Pericardium fibroblast (primary cell): ENCODE data around the gene DDX41. TPM values are rescaled to one million over a fixed set of nuclear protein-coding genes. Genes with fewer than 3 reads are reported as not detected.

Experiments used
- total RNA-seq: library from RNA; depleted of rRNA; stranded (reverse); fragments of >200 nt; gene quantifications from 2 replicates; pipeline ENCODE4 v1.2.3, GENCODE V29; 2015

Gene DDX41
- total RNA-seq = 77.8 and 102 TPM in 2 replicates

DNA sequence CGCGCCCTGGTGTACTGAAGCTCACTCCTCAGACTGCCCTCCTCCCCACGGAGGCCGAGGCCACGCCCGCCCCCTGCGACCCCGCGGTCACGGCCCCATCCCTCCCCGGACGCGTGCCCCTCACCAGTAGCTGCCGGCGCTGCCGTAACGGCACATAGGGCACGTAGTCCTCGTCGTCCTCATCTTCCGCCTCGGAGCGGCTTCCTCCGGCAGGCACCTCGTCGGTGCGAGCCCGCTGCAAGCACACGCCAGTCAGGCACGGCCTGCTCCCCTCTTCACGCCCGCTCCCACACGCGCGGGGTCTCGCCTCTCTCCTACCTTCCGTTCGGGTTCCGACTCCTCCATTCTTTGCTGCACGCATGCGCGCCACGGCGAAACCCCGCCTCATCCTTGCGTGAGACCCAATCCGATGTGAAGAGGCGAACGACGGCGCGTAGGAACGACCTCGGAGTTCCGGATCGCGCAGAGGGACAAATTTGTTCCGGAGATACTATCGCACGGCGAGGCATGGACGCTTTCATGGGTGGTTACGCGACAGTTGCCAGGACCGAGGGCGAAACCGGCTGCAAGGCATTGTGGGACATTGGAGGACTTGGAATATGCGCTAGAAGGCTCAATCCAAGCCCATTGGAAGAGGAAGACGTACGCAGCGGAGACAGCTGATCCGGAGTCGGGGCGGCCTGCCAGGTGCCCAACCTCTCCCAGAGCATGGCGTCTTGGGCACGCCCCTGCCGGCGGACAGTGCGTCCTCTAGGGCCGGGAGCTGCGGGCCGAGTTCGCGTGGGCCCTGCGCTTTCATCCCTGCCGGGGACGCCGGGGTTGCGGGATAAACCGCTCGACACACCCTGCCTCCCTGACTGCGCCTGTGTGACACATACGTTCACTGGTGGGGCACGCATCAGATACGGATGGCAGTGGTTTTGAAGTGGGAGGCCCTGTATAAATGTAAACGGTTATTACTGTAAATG is at the start of gene DDX41:
Gene DDX41 (minus strand): TSS at position 361 of the 968 bp plus-strand sequence. CDS start 16 bp downstream, at position 345.

DNA sequence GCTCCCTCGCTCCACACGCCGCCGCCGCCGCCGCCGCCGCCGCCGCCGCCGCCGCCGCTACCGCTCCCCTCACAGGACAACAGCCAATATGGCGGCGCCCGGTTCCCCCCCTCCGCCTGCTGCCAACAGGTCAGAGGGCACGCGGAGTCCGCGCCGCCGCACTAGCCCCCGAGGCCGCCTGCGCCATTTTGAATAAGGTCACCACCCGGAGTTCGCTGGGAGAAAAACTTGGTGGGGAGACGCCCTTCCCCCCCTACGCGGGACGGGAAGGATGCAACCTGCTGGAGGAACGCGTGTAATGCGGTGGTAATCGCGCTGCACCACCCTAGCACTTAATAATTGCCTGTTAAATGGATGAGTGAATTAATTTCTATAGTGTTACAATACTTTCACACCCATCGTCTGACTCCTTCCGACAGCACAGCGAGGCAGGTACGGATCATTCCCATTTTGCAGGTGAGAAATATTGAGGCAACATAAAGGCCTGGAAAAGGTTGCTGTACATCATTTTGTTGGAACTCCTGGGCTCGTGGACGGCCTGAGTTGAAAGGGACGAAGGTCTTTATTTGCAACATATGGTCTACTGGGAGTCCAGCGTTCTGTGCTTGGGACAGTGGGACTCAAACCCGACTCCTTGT is 37.8 kb upstream of the DDX41 start, which contains the start of gene FAM193B:
Gene FAM193B (minus strand): TSS at position 90 of the 638 bp plus-strand sequence. CDS start 105 bp downstream, outside the sequence.

GRCh38 chr5:177509381-177509951 is 7.3 kb downstream of the DDX41 start, which contains the start of gene DOK3:
Gene DOK3 (minus strand): TSS chr5:177509826. CDS start chr5:177509540, 286 bp downstream.

GRCh38 chr5:177497292-177498012 is 19.3 kb downstream of the DDX41 start, which contains the start of gene PDLIM7:
Gene PDLIM7 (minus strand): TSS chr5:177497604. CDS start chr5:177496512, 1,092 bp downstream.

GRCh38 chr5:177473443-177474001 is 43.2 kb downstream of the DDX41 start, which contains the start of gene DBN1:
Gene DBN1 (minus strand): TSS chr5:177473634. CDS start chr5:177473521, 113 bp downstream.

Other genes with a start within 250 kb of the DDX41 start
- 26.6 and 28.8 TPM in 2 replicates for gene RAB24, start 213.2 kb downstream of the DDX41 start, total RNA-seq
- 85.7 and 98.8 TPM in 2 replicates for gene PRELID1, start 213.2 kb downstream of the DDX41 start, total RNA-seq
- 3.4 and 7.7 TPM in 2 replicates for gene MXD3, start 205.1 kb downstream of the DDX41 start, total RNA-seq
- 195 and 277 TPM in 2 replicates for gene LMAN2, start 165.3 kb downstream of the DDX41 start, total RNA-seq
- gene RGS14, start 159.0 kb downstream of the DDX41 start, total RNA-seq = 12.9 and 16.6 TPM in 2 replicates
- not detected in 2 replicates for gene SLC34A1, start 132.5 kb downstream of the DDX41 start, total RNA-seq
- gene PFN3, start 116.3 kb downstream of the DDX41 start, total RNA-seq = not detected in 2 replicates
- gene F12, start 107.4 kb downstream of the DDX41 start, total RNA-seq = 0.47 and 2.2 TPM in 2 replicates
- 18.0 and 19.2 TPM in 2 replicates for gene GRK6, start 90.3 kb downstream of the DDX41 start, total RNA-seq
- gene PRR7, start 70.1 kb downstream of the DDX41 start, total RNA-seq = 11.8 and 15.1 TPM in 2 replicates
- gene DBN1, start 43.3 kb downstream of the DDX41 start, total RNA-seq = 170 and 224 TPM in 2 replicates
- 195 and 378 TPM in 2 replicates for gene PDLIM7, start 19.4 kb downstream of the DDX41 start, total RNA-seq
- gene DOK3, start 7.1 kb downstream of the DDX41 start, total RNA-seq = 0.34 and 0.93 TPM in 2 replicates
- gene FAM193B, start 37.6 kb upstream of the DDX41 start, total RNA-seq = 31.7 and 48.8 TPM in 2 replicates
- gene TMED9, start 75.2 kb upstream of the DDX41 start, total RNA-seq = 123 and 174 TPM in 2 replicates
- gene B4GALT7, start 83.2 kb upstream of the DDX41 start, total RNA-seq = 25.4 and 44.9 TPM in 2 replicates